ENCODE measurements around the gene RPS6KA1.

Gene RPS6KA1

DNA sequence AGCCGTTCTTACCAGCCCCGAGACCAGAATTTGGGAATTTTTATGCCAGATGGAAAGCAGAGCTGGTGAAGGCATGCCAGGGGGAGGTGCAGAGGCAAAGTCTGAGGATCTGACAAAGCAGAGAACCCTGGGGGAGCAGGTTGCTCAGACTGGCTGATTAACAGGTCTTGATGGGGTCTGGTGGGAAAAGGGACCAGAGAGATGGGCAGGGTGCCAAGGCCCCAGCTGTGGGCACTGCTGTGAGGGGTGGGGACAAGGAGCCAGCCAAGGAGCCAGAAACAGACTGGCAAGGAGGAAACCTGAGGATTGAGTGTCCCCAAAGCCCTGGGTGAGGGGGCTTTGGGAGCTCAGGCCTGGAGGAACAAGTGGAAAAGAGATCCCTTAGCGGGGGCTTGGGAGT is 21.4 kb downstream of the RPS6KA1 start:
- no peak for FAIRE-seq
- DNase-seq (ENCODE audit: extremely low spot score, insufficient read length, low read depth): no peak

DNA sequence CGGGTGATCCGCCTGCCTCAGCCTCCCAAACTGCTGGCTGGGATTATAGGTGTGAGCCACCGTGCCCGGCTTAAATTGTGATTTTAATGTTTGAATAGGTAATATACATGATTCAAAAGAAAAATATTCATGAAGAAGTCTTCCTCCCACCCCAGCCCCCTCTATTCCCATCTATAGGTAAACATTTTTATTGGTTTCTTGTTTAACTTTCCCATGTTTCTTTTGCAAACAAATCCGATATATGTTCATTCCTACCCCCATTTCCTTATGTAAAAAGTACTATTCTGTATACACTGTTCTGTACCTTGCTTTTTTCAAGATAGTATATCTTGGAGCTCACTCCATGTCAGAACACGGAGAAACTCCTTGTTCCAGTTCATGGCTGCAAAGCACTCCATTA is 23.2 kb downstream of the RPS6KA1 start:
- no peak for FAIRE-seq
- no peak for DNase-seq (ENCODE audit: extremely low spot score, insufficient read length, low read depth)

DNA sequence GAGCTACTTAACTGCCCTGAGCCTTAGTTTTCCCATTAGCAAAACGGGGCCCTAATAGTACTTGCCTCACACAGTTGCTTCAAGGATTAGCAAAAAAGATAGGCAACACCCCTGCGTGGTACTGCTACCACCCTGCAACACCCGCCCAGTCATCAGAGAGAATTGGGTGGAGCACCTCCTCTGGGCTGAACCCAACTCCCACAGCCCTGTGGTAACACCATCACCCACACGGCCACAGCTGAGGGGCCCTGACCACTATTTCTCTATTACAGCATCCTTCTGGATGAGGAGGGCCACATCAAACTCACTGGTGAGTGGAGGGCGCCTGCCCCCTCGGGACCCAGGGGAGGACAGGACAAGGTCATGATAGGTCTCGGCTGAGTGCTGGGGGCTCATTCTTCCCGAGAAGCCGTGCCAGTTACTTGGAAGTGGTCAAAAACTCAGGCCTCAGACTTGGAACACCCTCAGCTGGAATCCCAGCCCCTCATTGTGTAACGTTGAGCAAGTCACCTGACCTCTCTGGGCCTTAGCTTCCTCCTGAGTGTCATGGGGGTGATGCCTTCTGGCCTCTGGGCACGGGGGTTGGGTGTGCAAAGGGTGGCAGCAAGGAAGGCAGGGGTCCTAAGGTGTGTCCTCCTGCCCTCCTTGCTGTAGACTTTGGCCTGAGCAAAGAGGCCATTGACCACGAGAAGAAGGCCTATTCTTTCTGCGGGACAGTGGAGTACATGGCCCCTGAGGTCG is 24.6 kb downstream of the RPS6KA1 start:
- no peak for FAIRE-seq
- DNase-seq (ENCODE audit: extremely low spot score, insufficient read length, low read depth): no peak

DNA sequence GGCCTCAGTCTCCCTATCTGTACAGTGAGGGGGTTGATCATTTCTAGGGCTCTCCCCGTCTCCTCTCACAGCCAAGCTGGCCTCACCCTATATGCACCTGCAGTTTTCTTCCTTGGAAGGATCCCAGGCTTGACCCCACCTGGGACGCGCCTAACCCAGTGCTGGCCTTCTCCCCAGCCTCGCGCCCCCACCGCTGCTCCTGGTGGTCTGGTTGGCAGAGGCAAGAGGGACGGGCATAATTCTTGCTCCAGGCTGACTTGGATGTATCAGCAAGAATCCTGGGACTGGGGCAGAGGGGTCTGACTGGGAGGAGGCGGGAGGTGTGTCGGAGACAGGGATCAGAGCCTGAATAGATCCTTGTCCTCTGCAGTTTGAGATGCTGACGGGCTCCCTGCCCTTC is 25.2 kb downstream of the RPS6KA1 start:
- FAIRE-seq: no peak

DNA sequence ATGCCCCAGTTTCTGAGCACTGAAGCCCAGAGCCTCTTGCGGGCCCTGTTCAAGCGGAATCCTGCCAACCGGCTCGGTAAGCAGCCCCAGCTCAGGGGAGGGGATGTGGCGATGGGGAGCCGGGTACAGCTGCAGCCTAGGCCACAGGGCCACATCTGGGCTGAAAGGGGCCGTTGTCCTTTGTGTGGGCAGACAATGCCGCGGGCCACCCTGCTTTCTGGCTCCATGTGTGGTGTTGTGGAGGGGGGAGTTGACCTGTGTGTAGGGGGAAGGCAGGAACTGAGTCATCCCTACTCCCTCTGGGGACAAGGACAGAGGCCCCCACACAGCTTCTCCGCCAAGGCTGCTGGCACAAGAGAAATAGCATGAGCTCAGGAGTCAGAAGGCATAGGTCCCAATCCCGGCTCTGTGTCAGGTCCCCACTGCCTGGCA is 26.0 kb downstream of the RPS6KA1 start:
- FAIRE-seq: no peak

More for the DNA sequence above, 25.2 kb downstream of the RPS6KA1 start:
- no peak for DNase-seq (ENCODE audit: extremely low spot score, insufficient read length, low read depth)

DNA sequence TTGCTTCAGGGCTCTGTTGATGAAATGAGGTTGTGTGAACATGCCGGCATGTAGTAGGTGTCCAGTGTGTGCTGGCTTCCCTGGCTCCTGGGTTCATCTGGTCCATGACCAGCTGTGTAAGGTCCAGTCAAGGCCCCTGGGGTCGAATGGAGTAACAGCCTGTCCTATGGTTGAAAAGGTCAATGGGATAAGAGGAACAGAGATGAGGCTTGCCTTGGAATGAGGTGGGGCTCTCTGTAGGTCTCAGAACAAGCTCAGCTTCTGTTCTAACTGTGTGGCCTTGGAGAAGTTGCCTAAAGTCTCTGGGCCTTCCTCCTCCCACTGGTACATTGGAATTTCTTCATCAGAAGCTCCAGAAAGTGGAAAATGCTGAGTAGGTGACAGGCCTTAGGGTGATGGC is 26.6 kb downstream of the RPS6KA1 start:
- DNase-seq (ENCODE audit: extremely low spot score, insufficient read length, low read depth) (no peak), FAIRE-seq (no peak)

More for the DNA sequence above, 26.0 kb downstream of the RPS6KA1 start:
- DNase-seq (ENCODE audit: extremely low spot score, insufficient read length, low read depth): no peak

DNA sequence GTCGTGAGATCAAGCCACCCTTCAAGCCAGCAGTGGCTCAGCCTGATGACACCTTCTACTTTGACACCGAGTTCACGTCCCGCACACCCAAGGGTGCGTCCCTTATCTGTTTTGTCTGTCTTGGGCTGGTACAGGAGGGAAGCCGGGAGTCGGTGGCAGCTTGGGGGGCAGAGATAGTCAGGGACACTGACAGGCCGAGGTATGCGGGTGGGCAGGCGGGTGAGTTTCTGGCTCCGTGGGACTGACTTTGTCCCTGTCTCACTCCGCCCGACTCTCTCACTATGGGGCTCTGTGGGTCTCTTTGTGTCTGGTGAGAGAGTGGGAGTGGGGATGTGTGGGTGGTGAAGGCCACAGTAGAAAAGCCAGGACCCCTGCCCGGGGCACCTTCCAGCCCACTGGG is 27.4 kb downstream of the RPS6KA1 start:
- DNase-seq (ENCODE audit: extremely low spot score, insufficient read length, low read depth): no peak
- no peak for FAIRE-seq

DNA sequence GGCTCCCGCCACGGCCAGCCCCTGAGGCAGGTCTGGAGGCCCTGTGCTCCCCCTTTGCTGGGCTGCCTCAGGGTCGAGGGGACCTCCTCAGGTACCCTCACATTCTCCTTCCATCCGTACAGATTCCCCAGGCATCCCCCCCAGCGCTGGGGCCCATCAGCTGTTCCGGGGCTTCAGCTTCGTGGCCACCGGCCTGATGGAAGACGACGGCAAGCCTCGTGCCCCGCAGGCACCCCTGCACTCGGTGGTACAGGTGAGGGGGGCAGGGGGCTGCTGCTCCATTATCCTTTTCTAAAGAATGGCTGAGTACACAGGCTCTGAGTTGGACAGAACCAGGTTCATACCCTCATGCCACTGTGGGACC is 29.1 kb downstream of the RPS6KA1 start:
- DNase-seq (ENCODE audit: extremely low spot score, insufficient read length, low read depth) (no peak), FAIRE-seq (no peak)

DNA sequence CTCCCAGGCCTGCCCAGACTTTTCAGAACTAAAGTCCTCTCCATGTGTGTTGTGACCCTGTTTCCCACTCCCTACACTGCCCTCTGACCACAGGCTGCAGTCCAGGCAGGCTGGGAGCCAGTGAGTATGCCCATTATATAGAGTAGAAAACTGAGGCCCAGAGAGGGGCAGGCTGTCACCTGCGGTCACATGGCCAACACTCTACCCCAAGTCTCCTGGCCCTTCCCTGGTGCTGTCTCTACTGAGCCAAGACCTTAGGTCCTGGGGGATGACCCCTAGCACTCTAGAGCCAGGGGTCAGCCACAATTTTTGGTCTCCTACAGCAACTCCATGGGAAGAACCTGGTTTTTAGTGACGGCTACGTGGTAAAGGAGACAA is 30.8 kb downstream of the RPS6KA1 start:
- DNase-seq (ENCODE audit: extremely low spot score, insufficient read length, low read depth): no peak

DNA sequence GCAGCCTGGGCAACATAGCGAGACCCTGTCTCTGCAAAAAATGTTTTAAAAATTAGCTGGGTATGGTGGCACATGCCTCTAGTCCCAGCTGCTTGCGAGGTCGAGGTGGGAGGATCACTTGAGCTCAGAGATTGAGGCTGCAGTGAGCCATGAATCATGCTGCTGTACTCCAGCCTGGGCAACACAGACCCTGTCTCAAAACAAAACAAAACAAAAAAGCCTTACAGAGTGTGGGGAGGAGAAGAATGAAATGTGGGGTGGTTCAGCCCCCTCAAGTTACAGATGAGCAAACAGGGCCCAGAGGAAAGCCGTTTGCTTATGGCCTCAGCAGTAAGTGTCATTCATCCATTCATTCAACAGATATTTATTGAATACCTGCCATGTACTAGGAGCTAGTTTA is 40.7 kb downstream of the RPS6KA1 start:
- FAIRE-seq (no peak), DNase-seq (ENCODE audit: extremely low spot score, insufficient read length, low read depth) (no peak)

More for the DNA sequence above, 30.8 kb downstream of the RPS6KA1 start:
- FAIRE-seq: no peak

DNA sequence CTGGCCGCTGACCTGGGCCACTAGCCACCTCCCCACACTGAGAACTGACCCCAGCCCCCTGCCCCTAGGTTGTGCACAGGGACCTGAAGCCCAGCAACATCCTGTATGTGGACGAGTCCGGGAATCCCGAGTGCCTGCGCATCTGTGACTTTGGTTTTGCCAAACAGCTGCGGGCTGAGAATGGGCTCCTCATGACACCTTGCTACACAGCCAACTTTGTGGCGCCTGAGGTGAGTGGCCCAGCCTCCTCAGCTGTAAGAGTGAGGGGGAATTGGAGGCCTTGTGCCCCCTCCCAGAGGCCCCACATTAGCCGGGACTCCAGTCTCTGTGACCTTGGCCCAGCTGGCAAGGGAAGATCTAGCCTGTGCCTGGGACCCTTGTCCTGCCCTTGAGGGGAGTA is 41.8 kb downstream of the RPS6KA1 start:
- no peak for FAIRE-seq

DNA sequence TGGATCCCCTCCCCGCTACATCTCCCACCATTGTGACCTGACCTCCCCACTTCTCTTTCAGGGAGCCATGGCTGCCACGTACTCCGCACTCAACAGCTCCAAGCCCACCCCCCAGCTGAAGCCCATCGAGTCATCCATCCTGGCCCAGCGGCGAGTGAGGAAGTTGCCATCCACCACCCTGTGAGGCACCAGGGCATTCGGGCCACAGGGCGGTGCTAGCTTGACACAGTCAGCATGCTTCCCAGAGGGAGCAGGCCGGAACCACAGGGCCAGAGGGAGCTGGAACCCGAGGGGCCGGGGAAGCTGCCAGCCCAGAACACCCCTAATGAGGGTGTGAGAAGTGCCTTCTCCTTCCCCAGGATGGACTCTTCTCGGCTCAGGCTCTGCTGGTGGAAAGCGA is 44.5 kb downstream of the RPS6KA1 start:
- DNase-seq (ENCODE audit: extremely low spot score, insufficient read length, low read depth) (no peak), FAIRE-seq (no peak)

More for the DNA sequence above, 41.8 kb downstream of the RPS6KA1 start:
- DNase-seq (ENCODE audit: extremely low spot score, insufficient read length, low read depth): no peak

DNA sequence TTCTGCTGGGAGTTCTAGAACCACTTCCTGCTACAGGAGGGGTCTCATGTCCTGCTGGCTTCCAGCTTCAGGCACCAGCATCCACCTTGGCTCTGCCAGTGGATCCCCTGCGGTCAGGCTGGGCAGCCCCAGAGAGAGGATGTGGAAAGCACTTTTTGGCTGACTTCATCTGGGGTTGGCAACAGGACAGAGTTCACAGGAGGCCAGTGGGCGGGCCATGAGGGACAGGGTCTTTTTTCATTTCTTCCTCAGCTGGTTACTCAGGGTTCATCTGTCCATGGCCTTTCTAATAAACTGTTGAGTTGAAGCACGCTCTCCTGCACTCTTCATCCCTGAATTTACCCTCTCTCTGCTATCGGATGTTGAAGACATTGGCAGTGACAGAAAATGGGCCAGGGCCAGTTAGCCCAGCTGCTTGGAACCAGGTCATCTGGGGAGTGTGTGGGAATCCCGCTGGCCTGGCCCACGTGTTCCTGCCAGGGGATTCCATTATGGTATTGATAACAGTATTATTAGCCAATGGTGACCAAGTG is 45.2 kb downstream of the RPS6KA1 start:
- DNase-seq (ENCODE audit: extremely low spot score, insufficient read length, low read depth): no peak
- no peak for FAIRE-seq

DNA sequence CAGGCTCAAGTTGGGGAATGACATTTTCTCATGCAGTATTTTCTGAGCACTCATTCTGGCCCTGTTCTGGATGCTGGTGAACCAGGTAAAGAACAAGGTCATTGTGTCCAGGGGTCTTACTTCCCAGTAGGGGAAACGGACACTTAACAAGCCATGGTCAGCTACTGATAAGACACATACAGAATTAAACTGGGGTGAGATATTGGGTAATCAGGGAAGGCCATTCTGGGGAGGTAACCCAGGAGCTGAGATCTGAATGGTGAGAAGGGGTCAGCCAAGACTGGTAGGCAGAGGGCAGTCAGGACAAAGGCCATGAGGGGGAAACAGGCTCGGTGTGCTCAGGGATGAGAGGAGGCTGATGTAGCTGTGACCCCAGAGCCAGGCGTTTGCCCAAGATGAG is 45.8 kb downstream of the RPS6KA1 start:
- DNase-seq (ENCODE audit: extremely low spot score, insufficient read length, low read depth) (no peak), FAIRE-seq (no peak)

DNA sequence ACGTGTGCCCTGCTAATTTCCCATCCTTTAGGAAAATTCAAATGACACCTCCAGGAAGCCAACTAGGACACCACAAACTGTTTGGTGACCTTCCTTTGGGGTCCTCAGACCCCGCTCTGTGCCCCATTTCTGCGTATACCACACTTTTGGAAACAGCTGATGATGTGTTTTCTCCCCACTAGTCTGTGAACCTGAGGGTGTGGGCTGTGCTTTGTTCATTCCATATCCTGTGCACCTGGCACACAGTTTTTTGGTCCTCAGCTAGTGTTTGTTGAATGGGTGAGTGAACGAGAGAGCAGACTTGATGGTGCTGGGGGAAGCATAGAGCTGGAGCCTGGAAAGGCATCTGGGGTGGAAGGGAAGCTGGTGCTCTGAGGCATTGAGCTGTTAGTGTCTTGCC is 48.6 kb downstream of the RPS6KA1 start:
- FAIRE-seq: no peak

DNA sequence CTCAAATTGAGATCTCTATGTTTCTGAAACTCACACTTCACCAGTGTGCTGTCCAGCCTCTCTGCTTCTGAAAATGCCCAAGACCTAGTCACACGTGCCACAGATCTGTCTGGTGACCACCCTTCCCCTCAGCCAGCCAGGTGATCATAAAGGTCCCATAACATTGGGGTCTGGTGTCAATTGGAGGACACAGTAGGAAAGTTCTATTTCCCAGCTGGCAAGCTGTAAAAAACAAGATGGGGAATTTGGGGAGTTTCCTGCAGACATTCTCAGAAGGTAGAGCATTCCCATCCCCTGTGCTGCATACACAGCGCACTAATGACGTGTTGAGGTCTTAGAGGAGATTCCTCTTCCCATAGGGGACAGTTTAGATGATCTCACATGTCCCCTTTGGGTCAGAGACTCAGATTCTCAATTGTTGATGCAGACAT is 50.1 kb downstream of the RPS6KA1 start:
- DNase-seq (ENCODE audit: extremely low spot score, insufficient read length, low read depth) (no peak), FAIRE-seq (peak; percentile 76)

More for the DNA sequence above, 48.6 kb downstream of the RPS6KA1 start:
- DNase-seq (ENCODE audit: extremely low spot score, insufficient read length, low read depth): no peak

DNA sequence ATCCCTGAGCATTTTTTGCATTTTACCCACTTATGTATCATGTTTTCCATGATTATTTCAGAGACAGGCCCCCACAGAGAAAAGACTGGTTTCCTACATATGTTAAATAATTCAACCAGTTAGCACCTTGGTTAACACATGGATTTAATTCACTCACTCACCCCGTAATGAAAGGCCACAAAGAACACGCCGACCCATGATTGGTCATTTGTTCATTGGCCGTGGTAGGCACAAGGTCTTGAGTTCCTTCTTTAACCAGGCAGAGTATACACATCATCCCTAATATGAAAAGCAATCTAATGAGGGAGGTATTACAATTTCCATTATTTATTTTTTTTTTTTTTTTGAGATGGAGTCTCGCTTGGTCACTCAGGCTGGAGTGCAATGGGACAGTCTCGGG is 50.6 kb downstream of the RPS6KA1 start:
- DNase-seq (ENCODE audit: extremely low spot score, insufficient read length, low read depth) (no peak), FAIRE-seq (no peak)

DNA sequence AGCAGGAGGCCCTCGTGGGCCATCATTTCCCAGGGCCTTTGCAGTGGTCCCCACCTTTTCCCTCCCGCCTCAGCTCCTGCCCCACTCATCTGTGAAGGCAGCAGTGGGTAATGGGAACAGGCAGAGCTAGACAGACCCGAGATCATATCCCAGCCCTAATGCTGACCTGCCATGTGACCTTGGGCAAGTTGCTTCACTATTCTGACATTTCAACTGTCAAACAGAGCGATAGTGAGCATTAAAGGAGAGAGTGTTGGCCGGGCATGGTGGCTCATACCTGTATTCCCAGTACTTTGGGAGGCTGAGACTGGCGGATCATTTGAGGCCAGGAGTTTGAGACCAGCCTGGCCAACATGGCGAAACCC is 51.7 kb downstream of the RPS6KA1 start:
- no peak for DNase-seq (ENCODE audit: extremely low spot score, insufficient read length, low read depth)
- no peak for FAIRE-seq

DNA sequence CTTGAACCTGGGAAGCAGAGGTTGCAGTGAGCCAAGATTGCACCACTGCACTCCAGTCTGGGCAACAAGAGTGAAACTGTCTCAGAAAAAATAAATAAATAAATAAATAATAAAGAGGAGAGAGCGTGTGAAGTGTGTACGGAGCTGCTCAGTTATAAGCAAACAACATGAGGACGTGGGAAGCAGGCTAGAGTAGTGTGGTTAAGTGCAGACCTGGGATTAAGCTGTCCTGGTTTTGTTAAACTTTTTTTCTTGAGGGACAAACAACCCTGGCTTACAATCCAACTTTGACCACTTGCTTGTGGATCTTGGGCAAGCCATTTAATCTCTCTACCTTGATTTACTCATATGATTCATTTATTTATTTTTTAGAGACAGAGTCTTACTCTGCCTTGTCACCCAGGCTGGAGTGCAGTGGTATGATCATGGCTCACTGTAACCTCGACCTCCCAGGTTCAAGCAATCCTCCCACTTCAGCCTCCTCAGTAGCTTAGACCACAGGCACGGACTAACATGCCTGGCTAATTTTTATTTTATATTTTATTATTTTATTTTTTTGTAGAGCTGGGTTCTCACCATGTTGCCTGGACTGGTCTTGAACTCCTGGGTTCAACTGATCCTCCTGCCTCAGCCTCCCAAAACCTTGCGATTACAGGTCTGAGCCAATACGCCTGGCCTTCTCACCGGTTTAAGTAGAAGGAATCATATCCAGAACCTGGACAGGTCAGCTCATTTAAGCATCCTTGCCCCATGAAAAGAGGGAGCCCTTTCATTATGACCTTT is 52.7 kb downstream of the RPS6KA1 start:
- DNase-seq (ENCODE audit: extremely low spot score, insufficient read length, low read depth): no peak
- no peak for FAIRE-seq

DNA sequence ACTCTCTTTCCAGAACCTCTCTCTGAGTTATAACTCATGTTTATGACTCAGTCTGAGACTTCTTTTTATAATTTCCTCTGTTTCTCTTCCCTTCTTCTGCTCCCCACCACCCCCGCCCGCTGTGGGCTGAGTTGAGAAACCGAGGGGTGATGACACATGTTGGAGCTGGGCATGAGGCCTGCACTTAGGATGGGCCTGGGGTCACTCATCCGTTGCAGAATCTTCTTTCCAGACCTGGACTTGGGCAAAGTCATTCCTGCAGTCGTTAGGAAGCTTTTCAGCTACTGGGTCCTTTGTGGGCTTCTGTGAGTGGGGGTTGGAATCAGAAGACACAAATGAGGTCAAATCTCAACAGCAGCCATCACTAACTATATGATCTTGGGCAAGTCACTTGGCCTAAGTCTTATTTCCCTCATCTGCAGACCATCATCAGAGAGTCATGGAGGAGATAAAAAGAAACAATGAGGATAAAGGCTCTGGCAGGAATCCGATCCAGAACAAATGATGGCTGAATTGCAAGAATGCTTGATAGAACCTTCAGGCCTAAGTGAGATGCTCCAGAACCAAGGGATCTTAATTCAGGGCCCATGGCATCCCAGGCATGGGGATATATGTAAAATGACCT is 53.4 kb downstream of the RPS6KA1 start:
- peak; percentile 25 for DNase-seq (ENCODE audit: extremely low spot score, insufficient read length, low read depth)
- FAIRE-seq: peak; percentile 74

All from GM18507 (cell line).